Fibroblast of lung (primary cell): ENCODE measurements around the gene SPTB. TPM values are rescaled to one million over a fixed set of nuclear protein-coding genes. Genes with fewer than 3 reads are reported as not detected.

Experiments
- DNase-seq, 2 donors: peaks; one replicate each; pipeline versions ENCODE4 v3.0.0 to v3.0.0-alpha.2; 2010; ENCODE audit warnings: low read depth in 2 of 2
- H2AFZ ChIP-seq: 2 replicates; pipeline ENCODE4 v1.5.1; 2012; ENCODE audit warnings: low read length, control low read depth, inconsistent platforms
- H3K27ac ChIP-seq: 2 replicates; pipeline ENCODE4 v1.5.1; 2011; ENCODE audit warnings: low read length, control low read depth; ENCODE audit not compliant: insufficient read depth
- H3K27me3 ChIP-seq: 2 replicates; pipeline ENCODE4 v1.5.1; 2011; ENCODE audit warnings: mild to moderate bottlenecking, low read length; ENCODE audit not compliant: control insufficient read depth, insufficient read depth
- H3K36me3 ChIP-seq: 2 replicates; pipeline ENCODE4 v1.5.1; 2011; ENCODE audit warnings: low read length; ENCODE audit not compliant: control insufficient read depth, insufficient read depth
- H3K4me1 ChIP-seq: 2 replicates; pipeline ENCODE4 v1.5.1; 2011; ENCODE audit warnings: low read length; ENCODE audit not compliant: control insufficient read depth, insufficient read depth; ENCODE audit errors: extremely low read depth
- H3K4me2 ChIP-seq: 2 replicates; pipeline ENCODE4 v1.5.1; 2011; ENCODE audit warnings: low read length, control low read depth; ENCODE audit not compliant: insufficient read depth; ENCODE audit errors: extremely low read depth
- H3K4me3 ChIP-seq, 4 experiments: fragments of 200-600 bp in 1 of 4; sonication (generic) in 1 of 4; replicated peaks in 1 of 4; 2 replicates each; pipeline ENCODE4 v1.5.1; 2011 to 2016; ENCODE audit warnings: low read length in 4 of 4, low read depth in 3 of 4, mild to moderate bottlenecking in 3 of 4, control low read depth in 2 of 4, inconsistent platforms in 1 of 4, mixed read lengths in 1 of 4; ENCODE audit not compliant: insufficient read depth in 1 of 4; ENCODE audit errors: control extremely low read depth in 1 of 4
- H3K79me2 ChIP-seq: 2 replicates; pipeline ENCODE4 v1.5.1; 2012; ENCODE audit warnings: mild to moderate bottlenecking, low read length, inconsistent platforms; ENCODE audit not compliant: control insufficient read depth, insufficient read depth
- H3K9ac ChIP-seq: 2 replicates; pipeline ENCODE4 v1.5.1; 2011; ENCODE audit warnings: mild to moderate bottlenecking, low read length, control low read depth; ENCODE audit not compliant: insufficient read depth
- H3K9me3 ChIP-seq: 2 replicates; pipeline ENCODE4 v1.5.1; 2012; ENCODE audit warnings: low read depth, low read length; ENCODE audit not compliant: control insufficient read depth, insufficient read depth
- H4K20me1 ChIP-seq: 2 replicates; pipeline ENCODE4 v1.5.1; 2011; ENCODE audit warnings: low read length; ENCODE audit not compliant: control insufficient read depth, insufficient read depth; ENCODE audit errors: extremely low read depth
- EZH2 ChIP-seq: IDR thresholded peaks from 2 replicates; pipeline ENCODE4 v1.5.1; 2012; ENCODE audit warnings: low read length, control low read depth, mild to moderate bottlenecking; ENCODE audit errors: missing control alignments
- polyA plus RNA-seq, 2 donors: library from polyadenylated mRNA; depleted of rRNA in 1 of 2; stranded (reverse) in 1 of 2; unstranded in 1 of 2; fragments of >200 nt; gene quantifications; 2 replicates each; pipeline ENCODE4 v1.2.1, GENCODE V29; 2011 to 2012; ENCODE audit warnings: missing spikeins in 1 of 2
- total RNA-seq: library from RNA; depleted of rRNA; stranded (reverse); fragments of >200 nt; gene quantifications from 2 replicates; pipeline ENCODE4 v1.2.1, GENCODE V29; 2014
- TF ChIP-seq, protein P1 (sequence below), 2 donors: IDR thresholded peaks in 1 of 2; conservative IDR thresholded peaks in 1 of 2; 1 replicate in 1 of 2; 2 replicates in 1 of 2; pipeline ENCODE4 v1.5.1; 2011 to 2012; ENCODE audit warnings: low read length in 2 of 2, control low read depth in 1 of 2, inconsistent platforms in 1 of 2, low read depth in 1 of 2, mild to moderate bottlenecking in 1 of 2

Gene SPTB
- total and polyA plus RNA-seq, 2 donors (not counting 1 experiment from before 2014, with no cell fraction given) = not detected

DNA sequence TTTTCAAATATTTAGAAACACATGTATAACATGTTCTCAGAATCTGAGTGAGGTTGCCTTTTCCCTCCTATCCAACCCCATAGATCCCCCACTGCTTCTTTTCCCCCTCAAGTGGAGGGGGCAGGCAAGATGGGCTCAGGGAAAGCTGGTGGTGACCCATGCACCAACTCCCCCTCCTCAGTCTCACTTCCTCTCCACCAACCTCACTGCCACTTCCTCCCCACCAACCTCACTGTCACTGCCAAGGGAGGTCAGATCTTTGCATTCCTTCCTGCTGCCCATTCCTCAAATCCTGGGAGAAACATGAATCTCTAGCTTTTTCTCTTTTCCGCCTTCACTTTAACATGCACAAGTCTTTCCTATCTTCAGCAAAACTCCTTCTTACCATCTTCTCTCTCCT lies 48.7 kb downstream of the SPTB start:
- Histone ChIP-seq H3K27me3 (peaks cover 9% of the 10 kb centered on the region), H4K20me1 (no peaks in the 10 kb centered on the region), H3K4me2 (no peak overlapping the region), H3K36me3 (no peaks in the 10 kb centered on the region), H3K4me1 (no peaks in the 10 kb centered on the region), H3K9ac (no peak overlapping the region), H2AFZ (no peak overlapping the region), H3K4me3 (no peak overlapping the region), H3K79me2 (no peaks in the 10 kb centered on the region), H3K27ac (no peak overlapping the region), H3K9me3 (no peaks in the 10 kb centered on the region)
- DNase-seq = no peak
- TF ChIP-seq, protein P1, sequence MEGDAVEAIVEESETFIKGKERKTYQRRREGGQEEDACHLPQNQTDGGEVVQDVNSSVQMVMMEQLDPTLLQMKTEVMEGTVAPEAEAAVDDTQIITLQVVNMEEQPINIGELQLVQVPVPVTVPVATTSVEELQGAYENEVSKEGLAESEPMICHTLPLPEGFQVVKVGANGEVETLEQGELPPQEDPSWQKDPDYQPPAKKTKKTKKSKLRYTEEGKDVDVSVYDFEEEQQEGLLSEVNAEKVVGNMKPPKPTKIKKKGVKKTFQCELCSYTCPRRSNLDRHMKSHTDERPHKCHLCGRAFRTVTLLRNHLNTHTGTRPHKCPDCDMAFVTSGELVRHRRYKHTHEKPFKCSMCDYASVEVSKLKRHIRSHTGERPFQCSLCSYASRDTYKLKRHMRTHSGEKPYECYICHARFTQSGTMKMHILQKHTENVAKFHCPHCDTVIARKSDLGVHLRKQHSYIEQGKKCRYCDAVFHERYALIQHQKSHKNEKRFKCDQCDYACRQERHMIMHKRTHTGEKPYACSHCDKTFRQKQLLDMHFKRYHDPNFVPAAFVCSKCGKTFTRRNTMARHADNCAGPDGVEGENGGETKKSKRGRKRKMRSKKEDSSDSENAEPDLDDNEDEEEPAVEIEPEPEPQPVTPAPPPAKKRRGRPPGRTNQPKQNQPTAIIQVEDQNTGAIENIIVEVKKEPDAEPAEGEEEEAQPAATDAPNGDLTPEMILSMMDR (conservative IDR thresholded peaks at IDR 0.05 in 1 of 2, IDR thresholded peaks at IDR 0.05 in 1 of 2; ENCODE audit: low read depth in 1 of 2, low read length in 2 of 2) = no peak
- TF ChIP-seq EZH2 = no peak

DNA sequence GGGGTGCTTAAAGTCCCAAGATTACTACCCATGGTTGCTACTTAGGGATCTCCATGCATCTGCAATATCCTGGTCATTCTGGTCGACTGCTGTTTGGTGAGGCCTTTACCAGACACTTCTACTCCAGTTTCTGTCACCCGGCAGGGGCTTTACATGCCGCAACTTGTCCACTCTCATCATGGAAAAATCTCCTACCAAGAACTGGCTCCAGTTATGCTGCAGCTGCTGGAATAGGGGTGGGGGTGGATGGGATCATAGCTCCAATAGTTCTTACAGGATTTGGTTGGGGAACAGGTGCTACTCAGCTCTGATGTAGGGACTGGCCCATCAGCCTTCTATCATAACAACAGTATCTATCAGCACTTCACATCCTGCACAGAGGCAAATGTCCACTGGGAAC lies 51.6 kb downstream of the SPTB start:
- Histone ChIP-seq H3K27ac (no peak overlapping the region), H4K20me1 (no peaks in the 10 kb centered on the region), H3K9ac (no peak overlapping the region), H2AFZ (no peak overlapping the region), H3K4me3 (no peak overlapping the region), H3K36me3 (no peaks in the 10 kb centered on the region), H3K4me2 (no peak overlapping the region), H3K9me3 (no peaks in the 10 kb centered on the region), H3K79me2 (no peaks in the 10 kb centered on the region), H3K4me1 (no peaks in the 10 kb centered on the region), H3K27me3 (peaks cover 15% of the 10 kb centered on the region)
- TF ChIP-seq, protein P1 (conservative IDR thresholded peaks at IDR 0.05 in 1 of 2, IDR thresholded peaks at IDR 0.05 in 1 of 2; ENCODE audit: low read depth in 1 of 2, low read length in 2 of 2) = no peak
- TF ChIP-seq EZH2 = no peak
- no peak for DNase-seq

DNA sequence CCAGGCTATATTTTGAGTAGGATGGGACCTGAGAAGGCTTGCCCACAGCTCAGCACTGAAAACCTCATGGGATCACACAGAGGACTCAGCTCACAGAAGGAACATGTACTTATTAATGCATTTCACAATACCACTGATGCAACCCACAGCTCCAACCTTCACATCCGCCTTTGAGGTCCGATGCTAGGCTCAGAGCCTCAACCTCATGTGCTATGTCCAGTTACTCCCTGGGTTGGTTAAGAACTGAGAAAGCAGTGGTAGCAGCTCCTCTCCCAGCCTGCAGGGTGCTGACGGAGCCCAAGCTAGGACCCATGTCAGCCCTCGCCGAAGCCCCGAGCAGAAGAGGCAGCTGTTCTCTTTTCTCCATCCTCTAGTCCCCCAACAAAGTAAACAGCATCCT lies 52.9 kb downstream of the SPTB start:
- Histone ChIP-seq H3K4me1 (no peaks in the 10 kb centered on the region), H3K4me3 (no peak overlapping the region), H4K20me1 (no peaks in the 10 kb centered on the region), H3K36me3 (no peaks in the 10 kb centered on the region), H3K27me3 (peaks cover 15% of the 10 kb centered on the region), H3K4me2 (no peak overlapping the region), H3K27ac (no peak overlapping the region), H3K79me2 (no peaks in the 10 kb centered on the region), H3K9ac (no peak overlapping the region), H2AFZ (no peak overlapping the region), H3K9me3 (no peaks in the 10 kb centered on the region)
- DNase-seq = peak in 1 of 2 donors; percentile 11
- TF ChIP-seq, protein P1 (conservative IDR thresholded peaks at IDR 0.05 in 1 of 2, IDR thresholded peaks at IDR 0.05 in 1 of 2; ENCODE audit: low read depth in 1 of 2, low read length in 2 of 2) = no peak
- no peak for TF ChIP-seq EZH2
